GM12801 (cell line): ENCODE results near the gene NIPA2.

Source experiments
- CTCF ChIP-seq: IDR thresholded peaks from one replicate; pipeline ENCODE4 v1.5.1; 2011; ENCODE audit warnings: control low read depth; ENCODE audit not compliant: insufficient read length; ENCODE audit errors: extremely low read depth

NIPA2 gene

GRCh38 chr15:22915866-22916515 is 77.5 kb downstream of the NIPA2 start:
- TF ChIP-seq CTCF = no peak

- TF ChIP-seq CTCF = no peak
These were observed 78.3 kb downstream of the NIPA2 start for GRCh38 chr15:22916606-22917350.

GRCh38 chr15:22917556-22917955 is 79.1 kb downstream of the NIPA2 start:
- TF ChIP-seq CTCF = no peak
